IMR-90 (cell line): ENCODE data around the gene GALK1. TPM values are rescaled to one million over a fixed set of nuclear protein-coding genes. Genes with fewer than 3 reads are reported as not detected.

Experiments
- ATAC-seq: fragments of 200-7000 bp; cut with Tn5 transposase; 2 replicates; pipeline ENCODE4 v1.9.1; 2020; ENCODE audit warnings: low read depth, mild to moderate bottlenecking, moderate library complexity
- BruUV-seq: library from RNA; stranded (reverse); fragments of 400-500 nt; replicated peaks from 2 replicates; lab custom pipeline; 2021; lab: Mats Ljungman, UMichigan
- CTCF ChIA-PET: fragments of 300-600 bp; formaldehyde crosslinking; extraction: SDS; loops from one replicate; lab custom pipeline; 2021; ENCODE audit warnings: antibody characterized with exemption; lab: Yijun Ruan, JAX
- POLR2A ChIA-PET: fragments of 300-600 bp; sonication (Branson Sonifier 250); formaldehyde crosslinking; loops from one replicate; lab custom pipeline; 2022; ENCODE audit warnings: antibody characterized with exemption; ENCODE audit not compliant: unreplicated experiment; lab: Charles Lee
- DNase-seq: peaks from one replicate; pipeline ENCODE4 v3.0.0; 2013
- H2AFZ ChIP-seq: replicated peaks from 2 replicates; pipeline ENCODE3; 2013; ENCODE audit warnings: low read length, mild to moderate bottlenecking; ENCODE audit not compliant: poor library complexity
- H2AK5ac ChIP-seq: 2 replicates; pipeline ENCODE4 v1.6.1; 2013; ENCODE audit warnings: low read depth, low read length, inconsistent platforms
- H2AK9ac ChIP-seq: replicated peaks from 2 replicates; pipeline ENCODE3; 2013; ENCODE audit warnings: mild to moderate bottlenecking, low read depth, low read length, moderate library complexity; ENCODE audit not compliant: poor library complexity
- H2BK120ac ChIP-seq: 2 replicates; pipeline ENCODE4 v1.6.1; 2013; ENCODE audit warnings: low read depth, low read length, inconsistent platforms
- H2BK15ac ChIP-seq: 3 replicates; pipeline ENCODE4 v1.6.1; 2013; ENCODE audit warnings: low read depth, low read length, inconsistent platforms
- H2BK20ac ChIP-seq: 2 replicates; pipeline ENCODE4 v1.6.1; 2013; ENCODE audit warnings: low read depth, mild to moderate bottlenecking, inconsistent platforms, low read length, moderate library complexity
- H2BK5ac ChIP-seq: 2 replicates; pipeline ENCODE4 v1.6.1; 2013; ENCODE audit warnings: mild to moderate bottlenecking, low read depth, low read length, inconsistent platforms; ENCODE audit not compliant: poor library complexity, severe bottlenecking
- H3K14ac ChIP-seq: replicated peaks from 2 replicates; pipeline ENCODE4 v1.6.1; 2013; ENCODE audit warnings: low read depth, low read length, inconsistent platforms
- H3K18ac ChIP-seq: 2 replicates; pipeline ENCODE4 v1.6.1; 2013; ENCODE audit warnings: low read depth, low read length, control low read depth
- H3K23ac ChIP-seq: 2 replicates; pipeline ENCODE4 v1.6.1; 2013; ENCODE audit warnings: low read depth, low read length, inconsistent platforms
- H3K27ac ChIP-seq: 2 replicates; pipeline ENCODE4 v1.5.1; 2013; ENCODE audit warnings: mild to moderate bottlenecking, control low read depth, low read length; ENCODE audit not compliant: insufficient read depth
- H3K27me3 ChIP-seq: 2 replicates; pipeline ENCODE4 v1.6.1; 2013; ENCODE audit warnings: low read length; ENCODE audit not compliant: control insufficient read depth, insufficient read depth
- H3K36me3 ChIP-seq: 2 replicates; pipeline ENCODE4 v1.6.1; 2013; ENCODE audit warnings: low read length, mixed read lengths; ENCODE audit not compliant: control insufficient read depth, insufficient read depth
- H3K4ac ChIP-seq: 2 replicates; pipeline ENCODE4 v1.6.1; 2013; ENCODE audit warnings: low read depth, low read length, inconsistent platforms
- H3K4me1 ChIP-seq: 2 replicates; pipeline ENCODE4 v1.6.1; 2013; ENCODE audit warnings: low read length, mixed read lengths; ENCODE audit not compliant: control insufficient read depth, insufficient read depth
- H3K4me2 ChIP-seq: 2 replicates; pipeline ENCODE4 v1.6.1; 2013; ENCODE audit warnings: low read depth, mild to moderate bottlenecking, control low read depth, low read length, moderate library complexity
- H3K4me3 ChIP-seq: 2 replicates; pipeline ENCODE4 v1.5.1; 2013; ENCODE audit warnings: low read depth, mild to moderate bottlenecking, control low read depth, low read length, moderate library complexity; ENCODE audit not compliant: insufficient read depth
- H3K56ac ChIP-seq: 2 replicates; pipeline ENCODE4 v1.6.1; 2013; ENCODE audit warnings: low read length, inconsistent platforms; ENCODE audit not compliant: insufficient read depth; ENCODE audit errors: extremely low read depth
- H3K79me1 ChIP-seq, 2 experiments: 2 replicates each; pipeline ENCODE4 v1.6.1; 2013; ENCODE audit warnings: low read length in 2 of 2, inconsistent platforms in 1 of 2, low read depth in 1 of 2
- H3K9ac ChIP-seq: 2 replicates; pipeline ENCODE4 v1.6.1; 2013; ENCODE audit warnings: low read depth, low read length, control low read depth
- H3K9me1 ChIP-seq: 2 replicates; pipeline ENCODE4 v1.6.1; 2013; ENCODE audit warnings: low read length, inconsistent platforms; ENCODE audit not compliant: insufficient read depth
- H3K9me3 ChIP-seq: 2 replicates; pipeline ENCODE4 v1.6.1; 2013; ENCODE audit warnings: low read length; ENCODE audit not compliant: control insufficient read depth, insufficient read depth
- H4K20me1 ChIP-seq: 2 replicates; pipeline ENCODE4 v1.6.1; 2013; ENCODE audit warnings: low read length, inconsistent platforms; ENCODE audit not compliant: insufficient read depth
- H4K5ac ChIP-seq: 2 replicates; pipeline ENCODE4 v1.6.1; 2013; ENCODE audit warnings: mild to moderate bottlenecking, low read depth, low read length, control low read depth
- H4K8ac ChIP-seq, 2 experiments: 2 replicates each; pipeline ENCODE4 v1.6.1; 2013; ENCODE audit warnings: low read depth in 2 of 2, low read length in 2 of 2, control low read depth in 1 of 2, inconsistent platforms in 1 of 2
- H4K91ac ChIP-seq: 2 replicates; pipeline ENCODE4 v1.6.1; 2013; ENCODE audit warnings: low read depth, low read length, inconsistent platforms; ENCODE audit not compliant: insufficient read depth
- BHLHE40 ChIP-seq: fragments of 150-350 bp; IDR thresholded peaks from 2 replicates; pipeline ENCODE4 v1.6.1; 2016; ENCODE audit warnings: mild to moderate bottlenecking, low read depth, low read length
- CEBPB ChIP-seq: IDR thresholded peaks from 2 replicates; pipeline ENCODE4 v1.6.1; 2012; ENCODE audit warnings: low read depth, low read length, improper control_type of control experiment
- CHD1 ChIP-seq: IDR thresholded peaks from 2 replicates; pipeline ENCODE4 v1.6.1; 2012; ENCODE audit warnings: low read depth, low read length, improper control_type of control experiment
- FOS ChIP-seq: fragments of 150-350 bp; IDR thresholded peaks from 2 replicates; pipeline ENCODE4 v1.6.1; 2016; ENCODE audit warnings: low read depth, low read length
- MAFK ChIP-seq: IDR thresholded peaks from 2 replicates; pipeline ENCODE4 v1.6.1; 2012; ENCODE audit warnings: low read depth, low read length, improper control_type of control experiment
- MAZ ChIP-seq: IDR thresholded peaks from 2 replicates; pipeline ENCODE4 v1.6.1; 2012; ENCODE audit warnings: low read depth, mild to moderate bottlenecking, low read length, improper control_type of control experiment, moderate library complexity, borderline replicate concordance
- MXI1 ChIP-seq: IDR thresholded peaks from 2 replicates; pipeline ENCODE4 v1.6.1; 2012; ENCODE audit warnings: low read depth, mild to moderate bottlenecking, low read length, moderate library complexity, borderline replicate concordance
- NFE2L2 ChIP-seq: fragments of 150-350 bp; IDR thresholded peaks from 2 replicates; pipeline ENCODE4 v1.6.1; 2016; ENCODE audit warnings: low read depth, mild to moderate bottlenecking, low read length
- POLR2A ChIP-seq: IDR thresholded peaks from 2 replicates; pipeline ENCODE4 v1.6.1; 2012; ENCODE audit warnings: mild to moderate bottlenecking, low read depth, low read length
- RAD21 ChIP-seq: IDR thresholded peaks from 2 replicates; pipeline ENCODE4 v1.6.1; 2012; ENCODE audit warnings: low read length, improper control_type of control experiment
- RCOR1 ChIP-seq: IDR thresholded peaks from 2 replicates; pipeline ENCODE4 v1.6.1; 2012; ENCODE audit warnings: mild to moderate bottlenecking, low read length, improper control_type of control experiment; ENCODE audit not compliant: insufficient replicate concordance
- RFX5 ChIP-seq: IDR thresholded peaks from 2 replicates; pipeline ENCODE4 v1.8.0; 2012; ENCODE audit warnings: low read depth, mild to moderate bottlenecking, low read length, moderate library complexity
- SMC3 ChIP-seq: fragments of 150-350 bp; IDR thresholded peaks from 2 replicates; pipeline ENCODE4 v1.6.1; 2016; ENCODE audit warnings: low read depth, mild to moderate bottlenecking, antibody characterized with exemption, low read length, moderate library complexity
- WGBS, 2 experiments: methylation state at CpG; one replicate each; pipeline versions ENCODE4 v1.1.5 to v1.1.7; 2013; ENCODE audit warnings: missing lambda C conversion rate in 2 of 2; ENCODE audit not compliant: insufficient read length in 1 of 2; ENCODE audit errors: extremely low coverage in 2 of 2; 5-methylcytosine and 5-hydroxymethylcytosine counted together
- dilution Hi-C: fragments of 300-500 bp; cut with HindIII; formaldehyde crosslinking; loops from one replicate; pipeline ENCODE4 v1.14.3; 2018; ENCODE audit warnings: low sequenced_read_pairs; ENCODE audit not compliant: unreplicated experiment
- in situ Hi-C: fragments of 300-500 bp; cut with MboI; formaldehyde crosslinking; loops from 3 replicates; pipeline ENCODE4 v1.14.3; 2019; ENCODE audit warnings: low sequenced_read_pairs, inconsistent platforms, mixed read lengths
- intact Hi-C: fragments of 100-400 bp; cut with micrococcal nuclease; formaldehyde crosslinking; loops from 2 replicates; pipeline ENCODE4 v1.10.0; 2022
- polyA plus RNA-seq, 3 experiments: library from polyadenylated mRNA; depleted of rRNA; stranded (reverse); fragments of >200 nt; gene quantifications; 2 replicates each; pipeline ENCODE4 v1.2.3, GENCODE V29; 2012; ENCODE audit warnings: low replicate concordance in 1 of 3
- total RNA-seq: library from RNA; depleted of rRNA; stranded (reverse); fragments of >200 nt; gene quantifications from 2 replicates; pipeline ENCODE4 v1.2.3, GENCODE V29; 2012
- TF ChIP-seq, protein P1 (sequence below): fragments of 150-350 bp; IDR thresholded peaks from 2 replicates; pipeline ENCODE4 v1.6.1; 2017; ENCODE audit warnings: mild to moderate bottlenecking, antibody characterized with exemption, low read length, low read depth
- TF ChIP-seq, protein P2 (sequence below): fragments of 150-350 bp; IDR thresholded peaks from 2 replicates; pipeline ENCODE4 v1.6.1; 2016; ENCODE audit warnings: low read depth, mild to moderate bottlenecking, low read length, moderate library complexity, borderline replicate concordance
- TF ChIP-seq, protein P3 (sequence below): conservative IDR thresholded peaks from 2 replicates; pipeline ENCODE4 v1.5.1; 2012; ENCODE audit warnings: mild to moderate bottlenecking, low read depth, low read length, improper control_type of control experiment

GALK1 gene
- total and polyA plus RNA-seq, 2 of the 4 experiments (the other 2 are of a cell fraction) = 19.9 to 21.9 TPM

DNA sequence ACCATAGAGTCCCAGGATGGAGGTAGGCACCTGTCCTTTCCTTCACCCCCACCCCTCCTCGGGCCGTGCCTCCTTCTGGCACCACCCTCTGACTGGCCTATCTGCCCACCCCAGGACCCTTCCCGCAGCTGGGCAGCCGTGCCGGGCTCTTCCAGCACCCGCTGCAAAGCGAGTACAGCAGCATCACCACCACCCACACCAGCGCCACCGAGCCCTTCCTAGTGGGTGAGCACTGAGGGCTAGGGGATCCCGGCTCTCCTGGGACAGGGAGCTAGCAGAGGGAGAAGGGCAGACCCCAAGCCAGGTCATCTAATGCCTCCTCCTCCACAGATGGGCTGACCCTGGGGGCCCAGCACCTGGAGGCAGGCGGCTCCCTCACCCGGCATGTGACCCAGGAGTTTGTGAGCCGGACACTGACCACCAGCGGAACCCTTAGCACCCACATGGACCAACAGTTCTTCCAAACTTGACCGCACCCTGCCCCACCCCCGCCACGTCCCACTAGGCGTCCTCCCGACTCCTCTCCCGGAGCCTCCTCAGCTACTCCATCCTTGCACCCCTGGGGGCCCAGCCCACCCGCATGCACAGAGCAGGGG, 7.8 kb downstream of the GALK1 start:
- Histone ChIP-seq H4K5ac (no peak overlapping the region), H2AK9ac (no peak overlapping the region), H3K4ac (no peak overlapping the region), H3K4me1 (peaks cover 6% of the 10 kb centered on the region), H2BK120ac (no peak overlapping the region), H3K27me3 (no peaks in the 10 kb centered on the region; the same call in 1 of the 2 replicates), H4K8ac (no peak overlapping the region), H3K23ac (no peak overlapping the region), H3K9me3 (no peaks in the 10 kb centered on the region), H3K4me2 (no peak overlapping the region), H2AFZ (no peak overlapping the region), H3K18ac (no peak overlapping the region), H2BK20ac (no peak overlapping the region), H3K9me1 (peaks cover 3% of the 10 kb centered on the region; the same call in 1 of the 2 replicates), H3K36me3 (no peaks in the 10 kb centered on the region), H3K9ac (no peak overlapping the region), H3K56ac (no peak overlapping the region), H3K27ac (no peak overlapping the region), H2AK5ac (no peak overlapping the region), H3K79me1 (no peaks in the 10 kb centered on the region), H3K14ac (no peak overlapping the region), H4K20me1 (no peaks in the 10 kb centered on the region), H2BK15ac (no peak overlapping the region), H4K91ac (no peak overlapping the region), H2BK5ac (no peak overlapping the region), H3K4me3 (no peak overlapping the region)
- BruUV-seq = no TSS peak
- ATAC-seq (no peak), DNase-seq (no peak)
- ChIA-PET CTCF (no interaction called here), POLR2A (no interaction called here)
- WGBS, 2 experiments = no CpG with 5 or more reads among the region's 21 CpGs
- dilution Hi-C loops (no loop called here), intact Hi-C loops (no loop called here), in situ Hi-C loops (no loop called here)
- no peak for TF ChIP-seq RCOR1
- TF ChIP-seq SMC3 = no peak
- TF ChIP-seq NFE2L2 = no peak
- no peak for TF ChIP-seq POLR2A
- TF ChIP-seq, protein P1, sequence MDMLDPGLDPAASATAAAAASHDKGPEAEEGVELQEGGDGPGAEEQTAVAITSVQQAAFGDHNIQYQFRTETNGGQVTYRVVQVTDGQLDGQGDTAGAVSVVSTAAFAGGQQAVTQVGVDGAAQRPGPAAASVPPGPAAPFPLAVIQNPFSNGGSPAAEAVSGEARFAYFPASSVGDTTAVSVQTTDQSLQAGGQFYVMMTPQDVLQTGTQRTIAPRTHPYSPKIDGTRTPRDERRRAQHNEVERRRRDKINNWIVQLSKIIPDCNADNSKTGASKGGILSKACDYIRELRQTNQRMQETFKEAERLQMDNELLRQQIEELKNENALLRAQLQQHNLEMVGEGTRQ = no peak
- TF ChIP-seq, protein P2, sequence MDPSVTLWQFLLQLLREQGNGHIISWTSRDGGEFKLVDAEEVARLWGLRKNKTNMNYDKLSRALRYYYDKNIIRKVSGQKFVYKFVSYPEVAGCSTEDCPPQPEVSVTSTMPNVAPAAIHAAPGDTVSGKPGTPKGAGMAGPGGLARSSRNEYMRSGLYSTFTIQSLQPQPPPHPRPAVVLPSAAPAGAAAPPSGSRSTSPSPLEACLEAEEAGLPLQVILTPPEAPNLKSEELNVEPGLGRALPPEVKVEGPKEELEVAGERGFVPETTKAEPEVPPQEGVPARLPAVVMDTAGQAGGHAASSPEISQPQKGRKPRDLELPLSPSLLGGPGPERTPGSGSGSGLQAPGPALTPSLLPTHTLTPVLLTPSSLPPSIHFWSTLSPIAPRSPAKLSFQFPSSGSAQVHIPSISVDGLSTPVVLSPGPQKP = no peak
- no peak for TF ChIP-seq RFX5
- no peak for TF ChIP-seq MAFK
- TF ChIP-seq, protein P3, sequence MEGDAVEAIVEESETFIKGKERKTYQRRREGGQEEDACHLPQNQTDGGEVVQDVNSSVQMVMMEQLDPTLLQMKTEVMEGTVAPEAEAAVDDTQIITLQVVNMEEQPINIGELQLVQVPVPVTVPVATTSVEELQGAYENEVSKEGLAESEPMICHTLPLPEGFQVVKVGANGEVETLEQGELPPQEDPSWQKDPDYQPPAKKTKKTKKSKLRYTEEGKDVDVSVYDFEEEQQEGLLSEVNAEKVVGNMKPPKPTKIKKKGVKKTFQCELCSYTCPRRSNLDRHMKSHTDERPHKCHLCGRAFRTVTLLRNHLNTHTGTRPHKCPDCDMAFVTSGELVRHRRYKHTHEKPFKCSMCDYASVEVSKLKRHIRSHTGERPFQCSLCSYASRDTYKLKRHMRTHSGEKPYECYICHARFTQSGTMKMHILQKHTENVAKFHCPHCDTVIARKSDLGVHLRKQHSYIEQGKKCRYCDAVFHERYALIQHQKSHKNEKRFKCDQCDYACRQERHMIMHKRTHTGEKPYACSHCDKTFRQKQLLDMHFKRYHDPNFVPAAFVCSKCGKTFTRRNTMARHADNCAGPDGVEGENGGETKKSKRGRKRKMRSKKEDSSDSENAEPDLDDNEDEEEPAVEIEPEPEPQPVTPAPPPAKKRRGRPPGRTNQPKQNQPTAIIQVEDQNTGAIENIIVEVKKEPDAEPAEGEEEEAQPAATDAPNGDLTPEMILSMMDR = no peak
- no peak for TF ChIP-seq RAD21
- TF ChIP-seq CEBPB = no peak
- TF ChIP-seq CHD1 = no peak
- no peak for TF ChIP-seq BHLHE40
- TF ChIP-seq MAZ = no peak
- TF ChIP-seq FOS = no peak
- no peak for TF ChIP-seq MXI1
